HG03175 (cell line): Measurements from ENCODE around the gene MYO9B.

Source experiments
- ATAC-seq: cut with Tn5 transposase; IDR thresholded peaks from one replicate; pipeline ENCODE4 v1.9.1; 2021; ENCODE audit warnings: mild to moderate bottlenecking, moderate library complexity; ENCODE audit not compliant: unreplicated experiment

The MYO9B gene

GRCh38 chr19:17254636-17255035 is 179.1 kb downstream of the MYO9B start:
- ATAC-seq = no peak

GRCh38 chr19:17255150-17255621 is 179.6 kb downstream of the MYO9B start:
- no peak for ATAC-seq

GRCh38 chr19:17256130-17256529 is 180.6 kb downstream of the MYO9B start:
- no peak for ATAC-seq

- ATAC-seq = no peak
These were observed 183.7 kb downstream of the MYO9B start for GRCh38 chr19:17259118-17259780.

GRCh38 chr19:17259934-17260333 is 184.4 kb downstream of the MYO9B start:
- ATAC-seq = no peak

GRCh38 chr19:17260842-17261325 is 185.3 kb downstream of the MYO9B start:
- peak; percentile 81 for ATAC-seq

- no peak for ATAC-seq
These were observed 187.0 kb downstream of the MYO9B start for GRCh38 chr19:17262557-17262956.
